ENCODE results near the gene MPPED1.

The MPPED1 gene

DNA sequence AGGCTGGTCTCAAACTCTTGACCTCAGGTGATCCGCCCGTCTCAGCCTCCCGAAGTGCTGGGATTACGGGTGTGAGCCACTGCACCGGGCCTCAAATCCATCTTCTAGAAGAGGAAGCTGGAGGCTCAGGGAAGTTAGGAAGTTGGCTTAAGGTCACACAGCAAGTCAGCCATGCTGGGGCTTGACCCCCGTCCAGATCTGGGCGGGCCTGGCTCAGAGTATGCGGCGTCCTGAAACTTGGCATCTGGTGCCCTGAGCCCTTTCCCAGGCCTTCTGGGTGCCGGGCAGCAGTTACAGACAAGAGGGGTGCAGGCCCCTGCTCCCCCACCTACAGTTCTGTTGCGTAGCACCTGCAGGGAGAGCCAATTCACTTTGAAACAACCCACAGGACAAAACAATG, 11.2 kb downstream of the MPPED1 start:
- no peaks in the 10 kb centered on the region for H3F3A ChIP-seq (ENCODE audit: low read depth)
- no peaks in the 10 kb centered on the region for H3K9me2 ChIP-seq (replicated peaks; ENCODE audit: low read depth, low read length)

DNA sequence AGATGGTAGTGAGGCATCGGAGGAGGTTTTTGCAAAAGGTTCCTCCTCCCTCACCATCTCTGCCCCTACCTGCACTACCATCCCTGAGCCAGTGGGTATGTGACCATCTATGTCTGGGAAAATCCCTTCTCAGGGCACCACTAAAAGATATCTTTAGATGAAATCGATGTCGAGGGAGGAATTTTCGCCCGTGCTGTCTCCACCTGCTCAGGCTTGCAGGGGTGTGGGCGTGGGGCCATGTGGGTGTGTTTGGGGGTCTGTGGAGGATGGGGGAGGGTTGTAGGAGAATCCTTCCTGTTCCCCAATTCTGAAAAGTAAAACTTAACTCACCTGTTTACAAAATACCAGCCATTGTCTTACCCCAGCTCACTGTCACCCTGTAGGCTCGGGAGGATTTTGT, 12.4 kb downstream of the MPPED1 start:
- Histone ChIP-seq H3K4me3 (ENCODE audit: low read length, poor library complexity, severe bottlenecking) (no peak overlapping the region), H3K9me2 (replicated peaks; ENCODE audit: low read depth, low read length) (no peaks in the 10 kb centered on the region), H3K27me3 (ENCODE audit: insufficient read depth, low read length, poor library complexity, severe bottlenecking) (no peaks in the 10 kb centered on the region)

More for the DNA sequence above, 11.2 kb downstream of the MPPED1 start:
- Histone ChIP-seq H3K4me1 (ENCODE audit: insufficient read depth, low read length, poor library complexity, severe bottlenecking) (no peaks in the 10 kb centered on the region), H3K79me2 (ENCODE audit: insufficient read depth, low read length) (no peaks in the 10 kb centered on the region), H3K27me3 (ENCODE audit: insufficient read depth, low read length, poor library complexity, severe bottlenecking) (no peaks in the 10 kb centered on the region), H4K20me1 (ENCODE audit: insufficient read depth, low read length, poor library complexity, severe bottlenecking) (no peaks in the 10 kb centered on the region), H3K9ac (ENCODE audit: low read depth, low read length, poor library complexity, severe bottlenecking) (no peak overlapping the region), H3K36me3 (ENCODE audit: insufficient read depth, low read length) (no peaks in the 10 kb centered on the region), H3K4me2 (ENCODE audit: low read depth, low read length, poor library complexity, severe bottlenecking) (no peak overlapping the region), H2AFZ (ENCODE audit: low read length) (no peak overlapping the region), H3K9me3 (ENCODE audit: insufficient read depth, low read depth, low read length) (no peaks in the 10 kb centered on the region), H3K4me3 (ENCODE audit: low read length, poor library complexity, severe bottlenecking) (no peak overlapping the region)
- no peak for TF ChIP-seq EZH2phosphoT487 (IDR thresholded peaks at IDR 0.05; ENCODE audit: borderline replicate concordance)
- TF ChIP-seq, protein P1, sequence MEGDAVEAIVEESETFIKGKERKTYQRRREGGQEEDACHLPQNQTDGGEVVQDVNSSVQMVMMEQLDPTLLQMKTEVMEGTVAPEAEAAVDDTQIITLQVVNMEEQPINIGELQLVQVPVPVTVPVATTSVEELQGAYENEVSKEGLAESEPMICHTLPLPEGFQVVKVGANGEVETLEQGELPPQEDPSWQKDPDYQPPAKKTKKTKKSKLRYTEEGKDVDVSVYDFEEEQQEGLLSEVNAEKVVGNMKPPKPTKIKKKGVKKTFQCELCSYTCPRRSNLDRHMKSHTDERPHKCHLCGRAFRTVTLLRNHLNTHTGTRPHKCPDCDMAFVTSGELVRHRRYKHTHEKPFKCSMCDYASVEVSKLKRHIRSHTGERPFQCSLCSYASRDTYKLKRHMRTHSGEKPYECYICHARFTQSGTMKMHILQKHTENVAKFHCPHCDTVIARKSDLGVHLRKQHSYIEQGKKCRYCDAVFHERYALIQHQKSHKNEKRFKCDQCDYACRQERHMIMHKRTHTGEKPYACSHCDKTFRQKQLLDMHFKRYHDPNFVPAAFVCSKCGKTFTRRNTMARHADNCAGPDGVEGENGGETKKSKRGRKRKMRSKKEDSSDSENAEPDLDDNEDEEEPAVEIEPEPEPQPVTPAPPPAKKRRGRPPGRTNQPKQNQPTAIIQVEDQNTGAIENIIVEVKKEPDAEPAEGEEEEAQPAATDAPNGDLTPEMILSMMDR (conservative IDR thresholded peaks at IDR 0.05; ENCODE audit: low read length), result no peak

DNA sequence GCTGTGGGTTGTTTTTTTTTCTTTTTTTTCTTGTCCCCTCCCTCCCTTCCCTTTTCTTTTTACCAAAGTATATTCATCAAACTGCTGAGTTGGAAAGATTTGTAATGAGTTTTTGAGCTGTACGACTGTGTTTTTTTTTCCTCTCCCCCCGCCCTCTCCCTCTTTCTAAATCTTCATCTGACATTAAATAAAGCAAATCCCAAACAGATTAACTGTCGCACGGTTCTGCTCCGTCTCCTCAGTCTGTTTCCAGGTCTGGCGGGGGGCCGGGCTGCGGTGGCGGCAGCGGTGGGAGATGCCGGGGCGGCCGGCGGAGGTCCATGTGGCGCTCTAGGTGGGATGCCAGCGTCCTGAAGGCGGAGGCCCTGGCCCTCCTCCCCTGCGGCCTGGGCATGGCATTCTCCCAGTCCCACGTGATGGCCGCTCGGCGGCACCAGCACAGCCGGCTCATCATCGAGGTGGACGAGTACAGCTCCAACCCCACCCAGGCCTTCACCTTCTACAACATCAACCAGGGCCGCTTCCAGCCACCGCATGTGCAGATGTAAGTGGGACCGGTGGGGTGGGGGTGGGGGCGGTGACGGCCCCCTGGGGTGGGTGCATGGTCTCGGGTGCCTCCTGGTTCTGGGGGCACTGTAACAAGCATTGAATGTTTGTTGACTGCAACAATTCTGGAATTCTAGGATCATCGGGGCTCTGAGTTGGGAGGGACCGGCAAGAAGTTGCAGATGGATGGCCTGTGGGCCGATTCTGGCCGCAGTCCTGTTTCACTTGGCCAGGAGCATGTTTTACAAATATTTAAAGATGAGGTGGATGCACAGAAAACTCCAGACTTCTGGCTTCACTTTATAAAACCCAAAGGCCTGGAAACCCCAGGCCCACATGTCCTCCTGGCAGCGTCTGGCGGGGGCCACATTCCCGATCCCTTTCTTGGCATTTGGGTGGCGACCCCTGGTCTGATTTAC, 13.1 kb downstream of the MPPED1 start:
- no peaks in the 10 kb centered on the region for H3K27me3 ChIP-seq (ENCODE audit: insufficient read depth, low read length, poor library complexity, severe bottlenecking)
- H3F3A ChIP-seq (ENCODE audit: low read depth), result no peaks in the 10 kb centered on the region
- H2AFZ ChIP-seq (ENCODE audit: low read length), result no peak overlapping the region
- no peak overlapping the region for H3K9ac ChIP-seq (ENCODE audit: low read depth, low read length, poor library complexity, severe bottlenecking)
- H3K36me3 ChIP-seq (ENCODE audit: insufficient read depth, low read length), result no peaks in the 10 kb centered on the region
- H3K79me2 ChIP-seq (ENCODE audit: insufficient read depth, low read length), result no peaks in the 10 kb centered on the region
- no peaks in the 10 kb centered on the region for H3K4me1 ChIP-seq (ENCODE audit: insufficient read depth, low read length, poor library complexity, severe bottlenecking)
- no peaks in the 10 kb centered on the region for H4K20me1 ChIP-seq (ENCODE audit: insufficient read depth, low read length, poor library complexity, severe bottlenecking)
- no peak overlapping the region for H3K4me3 ChIP-seq (ENCODE audit: low read length, poor library complexity, severe bottlenecking)
- H3K4me2 ChIP-seq (ENCODE audit: low read depth, low read length, poor library complexity, severe bottlenecking), result no peak overlapping the region
- H3K9me2 ChIP-seq (replicated peaks; ENCODE audit: low read depth, low read length), result no peaks in the 10 kb centered on the region
- no peaks in the 10 kb centered on the region for H3K9me3 ChIP-seq (ENCODE audit: insufficient read depth, low read depth, low read length)
- TF ChIP-seq, protein P1 (conservative IDR thresholded peaks at IDR 0.05; ENCODE audit: low read length), result no peak
- no peak for TF ChIP-seq EZH2phosphoT487 (IDR thresholded peaks at IDR 0.05; ENCODE audit: borderline replicate concordance)

More for the DNA sequence above, 12.4 kb downstream of the MPPED1 start:
- H3K9ac ChIP-seq (ENCODE audit: low read depth, low read length, poor library complexity, severe bottlenecking), result no peak overlapping the region
- H3K79me2 ChIP-seq (ENCODE audit: insufficient read depth, low read length), result no peaks in the 10 kb centered on the region
- H3K36me3 ChIP-seq (ENCODE audit: insufficient read depth, low read length), result no peaks in the 10 kb centered on the region
- TF ChIP-seq, protein P1 (conservative IDR thresholded peaks at IDR 0.05; ENCODE audit: low read length), result no peak
- no peak for TF ChIP-seq EZH2phosphoT487 (IDR thresholded peaks at IDR 0.05; ENCODE audit: borderline replicate concordance)
- H3K4me2 ChIP-seq (ENCODE audit: low read depth, low read length, poor library complexity, severe bottlenecking), result no peak overlapping the region
- H3K9me3 ChIP-seq (ENCODE audit: insufficient read depth, low read depth, low read length), result no peaks in the 10 kb centered on the region
- H2AFZ ChIP-seq (ENCODE audit: low read length), result no peak overlapping the region
- H4K20me1 ChIP-seq (ENCODE audit: insufficient read depth, low read length, poor library complexity, severe bottlenecking), result no peaks in the 10 kb centered on the region
- H3K4me1 ChIP-seq (ENCODE audit: insufficient read depth, low read length, poor library complexity, severe bottlenecking), result no peaks in the 10 kb centered on the region
- H3F3A ChIP-seq (ENCODE audit: low read depth), result no peaks in the 10 kb centered on the region

Data from Loucy (cell line).